Measurements from ENCODE around the gene TBC1D16.
A peak's percentile ranks its signal among the peaks of the same experiment; 100 is the strongest.
"Not testable (repeated sequence)": the region's sequence is repeated elsewhere in the genome, so short reads cannot be mapped to it uniquely, and the experiment has no call there.

TBC1D16 gene

GRCh38 chr17:80003969-80004368, 31.7 kb downstream of the TBC1D16 start:
- no peak for DNase-seq (ENCODE audit: low read depth in 2 of 2)

GRCh38 chr17:80002690-80003490, 32.8 kb downstream of the TBC1D16 start:
- no peak for DNase-seq (ENCODE audit: low read depth in 2 of 2)

- no peak for DNase-seq (ENCODE audit: low read depth in 2 of 2)
Measured at GRCh38 chr17:80002070-80002641, 33.5 kb downstream of the TBC1D16 start.

GRCh38 chr17:80000981-80001775, 34.5 kb downstream of the TBC1D16 start:
- no peak for DNase-seq (ENCODE audit: low read depth in 2 of 2)

- DNase-seq (ENCODE audit: low read depth in 2 of 2): no peak
Measured at GRCh38 chr17:80000136-80000535, 35.5 kb downstream of the TBC1D16 start.

GRCh38 chr17:79997011-79997660, 38.5 kb downstream of the TBC1D16 start:
- peak; percentile 50 to 53 for DNase-seq (ENCODE audit: low read depth in 2 of 2)

- DNase-seq (ENCODE audit: low read depth in 2 of 2): no peak
Measured at GRCh38 chr17:79996291-79996690, 39.4 kb downstream of the TBC1D16 start.

- no peak for DNase-seq (ENCODE audit: low read depth in 2 of 2)
Measured at GRCh38 chr17:79995696-79996095, 40.0 kb downstream of the TBC1D16 start.

- DNase-seq (ENCODE audit: low read depth in 2 of 2): no peak
Measured at GRCh38 chr17:79994602-79995001, 41.1 kb downstream of the TBC1D16 start.

GRCh38 chr17:79994228-79994569, 41.5 kb downstream of the TBC1D16 start:
- DNase-seq (ENCODE audit: low read depth in 2 of 2): not testable (repeated sequence)

GRCh38 chr17:79993390-79994227, 42.1 kb downstream of the TBC1D16 start:
- peak; percentile 46 to 56 for DNase-seq (ENCODE audit: low read depth in 2 of 2)

- no peak for DNase-seq (ENCODE audit: low read depth in 2 of 2)
Measured at GRCh38 chr17:79992649-79993389, 42.9 kb downstream of the TBC1D16 start.

- no peak for DNase-seq (ENCODE audit: low read depth in 2 of 2)
Measured at GRCh38 chr17:79991924-79992648, 43.6 kb downstream of the TBC1D16 start.

GRCh38 chr17:79991140-79991923, 44.3 kb downstream of the TBC1D16 start:
- peak; percentile 78 to 79 for DNase-seq (ENCODE audit: low read depth in 2 of 2)

GRCh38 chr17:79990704-79991103, 45.0 kb downstream of the TBC1D16 start:
- no peak for DNase-seq (ENCODE audit: low read depth in 2 of 2)

GRCh38 chr17:79990051-79990592, 45.5 kb downstream of the TBC1D16 start:
- no peak for DNase-seq (ENCODE audit: low read depth in 2 of 2)

GRCh38 chr17:79989106-79989835, 46.4 kb downstream of the TBC1D16 start:
- no peak for DNase-seq (ENCODE audit: low read depth in 2 of 2)

Measured in stimulated activated CD4-positive, alpha-beta T cell treated with anti-CD3 and anti-CD28 coated beads, Interleukin-4, amount 100 ng/mL, for 48 hours (primary cell).